Measurements from ENCODE around the gene SPOCD1.

The SPOCD1 gene

GRCh38 chr1:31787261-31787660 lies 28.6 kb downstream of the SPOCD1 start:
- no peak for DNase-seq (ENCODE audit: low read depth)

DNA sequence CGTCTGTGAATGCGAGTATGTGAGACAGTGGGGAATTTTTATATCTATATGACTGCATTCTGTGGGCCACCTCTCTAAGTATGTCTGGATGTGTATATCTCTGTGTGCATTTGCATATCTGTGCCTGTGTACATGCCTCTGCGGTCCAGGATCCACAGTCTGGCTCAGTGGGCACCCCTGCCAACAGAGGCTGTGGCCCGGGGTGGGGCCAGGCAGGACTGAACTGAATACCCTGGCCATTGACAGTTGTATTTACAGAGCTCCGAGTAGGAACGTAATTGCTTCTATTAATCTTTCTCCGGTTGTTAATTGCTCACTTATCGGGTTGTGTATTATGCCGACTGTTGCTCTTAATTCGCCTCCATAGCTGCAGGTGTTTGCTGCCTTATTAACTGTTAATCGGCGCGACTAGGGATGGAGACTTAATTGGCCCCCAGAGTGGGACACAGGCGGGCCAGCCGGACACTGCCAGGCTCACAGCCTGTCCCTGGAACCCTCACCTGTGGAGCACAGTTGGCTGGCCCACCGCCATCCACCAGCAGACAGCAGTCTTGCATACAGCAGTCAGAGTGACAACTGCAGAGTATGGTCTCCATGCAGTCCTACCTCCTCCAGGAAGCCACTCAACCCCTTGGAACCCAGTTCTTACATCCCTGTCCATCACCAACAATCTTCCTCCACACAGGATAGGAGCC lies 29.3 kb downstream of the SPOCD1 start:
- no peak for DNase-seq (ENCODE audit: low read depth)

DNA sequence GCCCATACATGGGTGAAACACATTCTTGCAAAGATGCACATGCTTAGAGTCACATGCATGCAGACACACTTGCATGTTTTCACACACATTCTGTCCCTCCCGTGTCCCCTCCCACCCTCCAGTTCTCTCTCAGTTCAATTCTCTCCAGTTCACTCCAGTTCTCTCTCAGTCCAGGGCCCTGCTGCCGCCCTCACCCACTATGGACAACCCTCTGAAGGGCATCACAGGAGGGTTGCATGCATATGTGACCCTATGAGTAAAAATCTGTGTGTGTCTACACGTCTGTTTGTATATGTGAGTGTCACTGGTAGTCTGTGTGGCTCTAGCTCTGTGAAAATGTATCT lies 29.9 kb downstream of the SPOCD1 start:
- no peak for DNase-seq (ENCODE audit: low read depth)

DNA sequence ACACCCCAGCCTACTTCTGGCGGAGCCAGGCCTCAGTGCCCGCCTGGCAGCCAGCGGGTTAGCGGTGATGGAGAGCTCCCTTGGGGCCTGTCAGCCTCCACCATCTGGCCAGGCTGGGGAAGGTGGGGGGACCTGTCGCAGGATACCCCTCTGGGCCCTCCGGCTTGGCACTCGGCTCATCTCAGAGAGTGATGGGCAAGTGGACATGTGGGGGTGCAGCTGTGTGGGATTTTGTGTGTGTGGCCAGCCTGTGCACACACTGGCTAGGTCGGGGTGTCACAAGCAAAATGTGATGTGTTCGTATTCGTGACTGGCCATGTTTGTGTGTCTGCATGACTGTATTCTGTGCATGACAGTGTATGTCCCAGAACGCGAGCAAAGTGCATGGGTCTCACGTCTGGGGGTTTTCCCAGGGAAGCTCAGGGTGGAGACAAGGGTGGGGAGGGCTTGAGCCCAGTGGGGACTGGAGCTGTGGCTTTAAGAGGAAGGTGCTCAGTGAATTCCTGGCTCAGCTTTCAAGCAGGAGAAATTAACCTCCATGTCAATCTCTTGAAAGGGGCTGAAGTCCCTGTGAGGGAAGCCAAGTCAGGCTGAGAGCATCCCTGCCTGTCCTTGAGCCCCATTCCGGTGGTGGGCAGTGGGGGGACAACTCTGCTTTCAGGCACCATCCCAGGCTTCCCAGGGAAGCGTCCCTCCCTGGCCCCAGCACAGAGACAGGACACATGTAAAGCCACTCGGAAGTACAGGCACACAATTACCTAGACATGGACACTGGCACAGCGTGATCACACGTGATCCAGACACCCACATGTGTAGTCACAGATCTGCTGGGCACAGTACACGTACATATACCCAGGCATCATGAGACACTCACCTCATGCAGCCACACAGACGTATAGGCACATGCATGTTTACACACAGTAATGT lies 30.5 kb downstream of the SPOCD1 start:
- DNase-seq (ENCODE audit: low read depth): no peak

GRCh38 chr1:31784356-31785019 lies 31.3 kb downstream of the SPOCD1 start:
- DNase-seq (ENCODE audit: low read depth): no peak

GRCh38 chr1:31783846-31784245 lies 32.0 kb downstream of the SPOCD1 start:
- DNase-seq (ENCODE audit: low read depth): no peak

- DNase-seq (ENCODE audit: low read depth): no peak
These were observed 33.1 kb downstream of the SPOCD1 start for GRCh38 chr1:31782421-31783410.

GRCh38 chr1:31781756-31782371 lies 34.0 kb downstream of the SPOCD1 start:
- no peak for DNase-seq (ENCODE audit: low read depth)

DNA sequence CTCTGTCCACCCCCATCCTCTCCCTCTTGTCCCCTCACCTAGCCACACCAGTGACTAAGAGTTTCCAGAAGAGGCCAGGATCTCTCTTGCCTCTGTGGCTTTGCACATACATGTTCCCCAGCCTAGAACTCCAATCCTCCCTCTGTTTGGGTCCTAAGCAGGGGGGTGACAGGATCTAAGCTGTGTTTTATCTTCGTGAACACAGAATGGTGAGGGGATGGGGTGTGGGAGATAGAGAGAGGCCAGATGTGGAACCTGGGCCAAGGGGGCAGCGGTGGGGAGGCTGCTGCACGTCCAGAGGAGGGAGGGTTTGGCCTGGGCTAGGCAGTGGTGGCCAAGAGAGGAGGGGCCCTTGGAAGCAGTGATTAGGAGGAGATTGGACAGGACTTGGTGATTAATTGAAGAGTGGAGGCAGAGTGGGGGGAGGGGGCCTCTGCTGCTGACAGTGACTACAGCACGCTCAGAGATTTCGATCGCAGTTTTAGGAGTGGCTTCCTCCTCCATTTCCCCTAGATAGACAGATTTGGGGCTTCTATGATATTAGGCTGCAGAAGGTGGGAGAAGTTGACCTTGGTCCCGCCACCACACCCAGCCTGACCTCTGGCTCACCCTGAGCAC lies 34.6 kb downstream of the SPOCD1 start:
- DNase-seq (ENCODE audit: low read depth): no peak

- DNase-seq (ENCODE audit: low read depth): no peak
These were observed 35.2 kb downstream of the SPOCD1 start for GRCh38 chr1:31780632-31781031.

GRCh38 chr1:31779687-31780086 lies 36.1 kb downstream of the SPOCD1 start:
- no peak for DNase-seq (ENCODE audit: low read depth)

- no peak for DNase-seq (ENCODE audit: low read depth)
These were observed 36.9 kb downstream of the SPOCD1 start for GRCh38 chr1:31778763-31779488.

DNA sequence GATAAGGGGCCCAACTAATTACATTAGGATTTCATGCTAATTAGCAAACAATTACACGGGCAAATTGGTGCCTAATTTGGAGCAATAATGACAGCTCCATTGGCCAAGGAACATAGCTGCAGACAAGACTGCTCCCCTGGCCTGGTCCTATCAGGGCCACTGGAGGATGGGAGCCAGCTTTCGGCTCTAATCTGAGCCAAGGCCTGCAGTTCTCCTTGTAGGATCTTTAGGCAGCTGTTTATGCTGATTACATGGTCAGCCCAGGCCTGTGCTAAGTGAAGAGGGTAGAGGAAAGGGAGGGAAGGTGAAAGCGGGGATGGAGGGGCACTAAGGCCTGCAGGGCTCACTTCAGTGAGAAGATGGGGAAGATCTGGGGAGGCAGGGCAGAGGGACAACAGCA lies 39.3 kb downstream of the SPOCD1 start:
- DNase-seq (ENCODE audit: low read depth): no peak

DNA sequence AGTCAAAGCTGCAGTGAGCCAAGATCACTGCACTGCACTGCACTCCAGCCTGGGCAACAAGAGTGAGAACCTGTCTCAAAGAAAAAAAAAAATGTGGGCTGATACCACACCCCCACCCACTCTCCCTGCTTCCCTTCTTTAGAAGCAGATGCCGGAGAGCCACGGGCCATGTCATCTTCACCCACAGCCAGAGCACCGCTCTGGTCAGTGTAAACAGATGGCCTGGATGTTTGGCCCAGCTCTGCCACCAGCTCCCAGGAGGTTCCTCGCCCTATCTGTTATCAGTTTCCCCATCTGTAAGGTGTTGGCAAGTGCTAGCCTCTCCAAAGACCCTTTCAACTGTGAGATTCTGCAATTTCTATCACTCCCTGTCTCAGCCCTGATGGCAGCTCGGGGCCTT lies 39.8 kb downstream of the SPOCD1 start:
- DNase-seq (ENCODE audit: low read depth): no peak

DNA sequence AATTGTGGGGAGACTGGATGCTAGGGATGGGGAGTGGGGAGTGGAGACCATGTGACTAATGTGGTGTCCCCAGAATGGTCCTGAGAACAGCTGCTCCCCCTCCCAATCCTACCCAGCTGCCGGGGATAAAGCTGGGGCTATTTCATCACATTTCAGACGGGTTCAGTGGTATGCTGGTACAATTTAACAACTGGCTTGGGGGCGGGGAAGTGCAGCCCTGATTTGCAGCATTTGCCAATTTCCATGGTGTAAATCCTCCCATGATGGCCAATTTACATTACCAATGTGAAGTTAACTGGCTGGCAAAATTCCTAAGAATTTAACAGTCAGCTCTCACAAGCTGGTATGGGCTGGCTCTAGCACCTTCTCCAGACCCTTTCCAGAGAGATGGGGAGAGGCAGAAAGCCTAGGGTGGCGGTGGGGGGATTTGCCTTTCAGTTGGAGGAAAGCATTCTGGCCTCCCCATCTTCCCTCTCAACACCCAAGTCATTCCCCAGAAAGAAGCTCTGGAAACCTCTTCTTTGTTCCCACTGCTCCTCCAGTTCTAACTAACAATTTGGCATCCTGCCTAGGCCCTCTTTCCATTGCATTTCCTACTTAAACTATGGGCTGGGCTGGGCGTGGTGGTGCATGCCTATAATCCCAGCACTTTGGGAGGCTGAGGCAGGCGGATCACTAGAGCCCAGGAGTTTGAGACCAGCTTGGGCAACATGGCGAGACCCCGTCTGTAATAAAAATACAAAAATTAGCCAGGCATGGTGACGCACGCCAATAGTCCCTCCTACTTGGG lies 40.4 kb downstream of the SPOCD1 start:
- no peak for DNase-seq (ENCODE audit: low read depth)

- DNase-seq (ENCODE audit: low read depth): no peak
These were observed 41.3 kb downstream of the SPOCD1 start for GRCh38 chr1:31774495-31774894.

GRCh38 chr1:31773861-31774260 lies 42.0 kb downstream of the SPOCD1 start:
- DNase-seq (ENCODE audit: low read depth): no peak

DNA sequence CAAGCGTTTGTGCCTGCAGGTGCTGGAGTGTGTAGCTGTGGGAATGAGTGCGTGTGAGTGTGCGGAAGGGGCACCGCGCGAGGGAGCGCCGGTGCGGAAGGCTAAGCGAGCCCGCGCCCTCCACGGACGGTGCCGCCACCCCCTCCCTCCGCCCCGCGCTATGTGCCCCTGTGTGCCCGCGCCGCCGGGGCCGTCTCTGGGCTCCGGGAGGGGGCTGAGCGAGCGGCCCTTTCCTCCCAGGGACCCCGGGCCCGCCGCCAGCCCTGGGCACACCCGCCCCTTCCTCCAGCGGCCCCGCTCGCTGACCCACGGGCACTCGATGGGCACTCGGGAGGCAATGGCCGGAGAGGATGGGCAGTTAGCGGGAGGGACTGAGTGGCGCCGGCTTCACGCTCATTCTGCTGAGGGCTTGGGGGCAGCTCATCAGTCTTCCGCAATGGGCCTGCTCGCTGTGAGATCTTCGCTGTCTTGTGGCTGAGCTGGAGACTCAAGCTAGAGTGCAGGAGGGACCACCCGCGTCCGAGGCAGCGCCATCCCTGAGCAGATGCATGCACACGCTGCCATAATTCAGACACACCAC lies 43.1 kb downstream of the SPOCD1 start:
- no peak for DNase-seq (ENCODE audit: low read depth)
